OCI-LY1 (cell line): ENCODE measurements around the gene GPBAR1.

Experiments
- H2AFZ ChIP-seq: fragments of 200-600 bp; sonication (generic), shearing (Covaris generic); 2 replicates; pipeline ENCODE4 v1.6.0; 2014; ENCODE audit warnings: antibody characterized with exemption, mild to moderate bottlenecking, low read length
- H3F3A ChIP-seq: fragments of 200-600 bp; sonication (generic), shearing (Covaris generic); 2 replicates; pipeline ENCODE4 v1.6.0; 2014; ENCODE audit warnings: mild to moderate bottlenecking, antibody characterized with exemption, low read length, moderate library complexity; ENCODE audit not compliant: insufficient read depth
- H3K27ac ChIP-seq: fragments of 200-600 bp; sonication (generic); 2 replicates; pipeline ENCODE4 v1.5.1; 2014; ENCODE audit warnings: low read length, mixed run types, mild to moderate bottlenecking, low read depth; ENCODE audit not compliant: poor library complexity, severe bottlenecking
- H3K27me3 ChIP-seq: fragments of 200-600 bp; sonication (generic); 2 replicates; pipeline ENCODE4 v1.6.0; 2014; ENCODE audit warnings: antibody characterized with exemption, mild to moderate bottlenecking, low read length, moderate library complexity; ENCODE audit not compliant: insufficient read depth
- H3K36me3 ChIP-seq: fragments of 200-600 bp; sonication (generic); 2 replicates; pipeline ENCODE4 v1.6.1; 2014; ENCODE audit warnings: mild to moderate bottlenecking, antibody characterized with exemption, low read length, moderate library complexity, mixed read lengths; ENCODE audit not compliant: insufficient read depth
- H3K4me1 ChIP-seq: fragments of 200-600 bp; sonication (generic); 2 replicates; pipeline ENCODE4 v1.5.1; 2014; ENCODE audit warnings: mild to moderate bottlenecking, low read length, moderate library complexity; ENCODE audit not compliant: insufficient read depth, severe bottlenecking
- H3K4me2 ChIP-seq: fragments of 200-600 bp; sonication (generic), shearing (Covaris generic); 2 replicates; pipeline ENCODE4 v1.6.1; 2014; ENCODE audit warnings: low read length
- H3K4me3 ChIP-seq: fragments of 200-600 bp; sonication (generic); 2 replicates; pipeline ENCODE4 v1.5.1; 2014; ENCODE audit warnings: low read length, low read depth, mild to moderate bottlenecking, mixed read lengths; ENCODE audit not compliant: poor library complexity, severe bottlenecking
- H3K79me2 ChIP-seq: fragments of 200-600 bp; shearing (Covaris generic); 2 replicates; pipeline ENCODE4 v1.6.1; 2016; ENCODE audit warnings: mixed run types, low read length, mixed read lengths; ENCODE audit not compliant: insufficient read depth
- H3K9ac ChIP-seq: fragments of 200-600 bp; sonication (generic), shearing (Covaris generic); 2 replicates; pipeline ENCODE4 v1.6.1; 2014; ENCODE audit warnings: mild to moderate bottlenecking, low read length, mixed read lengths
- H3K9me2 ChIP-seq: fragments of 200-600 bp; sonication (generic), shearing (Covaris generic); 2 replicates; pipeline ENCODE4 v1.6.1; 2014; ENCODE audit warnings: low read depth, mild to moderate bottlenecking, low read length, mixed read lengths
- H3K9me3 ChIP-seq: fragments of 200-600 bp; shearing (Covaris generic); 2 replicates; pipeline ENCODE4 v1.6.1; 2014; ENCODE audit warnings: low read length, mixed read lengths
- H4K20me1 ChIP-seq: fragments of 200-600 bp; sonication (generic), shearing (Covaris generic); 2 replicates; pipeline ENCODE4 v1.6.0; 2016; ENCODE audit warnings: mild to moderate bottlenecking, low read length; ENCODE audit not compliant: insufficient read depth
- EZH2 ChIP-seq: fragments of 200-600 bp; sonication (generic), shearing (Covaris generic); IDR thresholded peaks from 2 replicates; pipeline ENCODE4 v1.8.0; 2017; ENCODE audit warnings: borderline replicate concordance, mixed run types, mild to moderate bottlenecking, antibody characterized with exemption, low read length, moderate library complexity, mixed read lengths
- TF ChIP-seq, protein P1 (sequence below): fragments of 200-600 bp; sonication (generic), shearing (Covaris generic); IDR thresholded peaks from 2 replicates; pipeline ENCODE4 v1.5.1; 2017; ENCODE audit warnings: mild to moderate bottlenecking, antibody characterized with exemption, low read length, moderate library complexity, mixed read lengths

GPBAR1 gene

DNA sequence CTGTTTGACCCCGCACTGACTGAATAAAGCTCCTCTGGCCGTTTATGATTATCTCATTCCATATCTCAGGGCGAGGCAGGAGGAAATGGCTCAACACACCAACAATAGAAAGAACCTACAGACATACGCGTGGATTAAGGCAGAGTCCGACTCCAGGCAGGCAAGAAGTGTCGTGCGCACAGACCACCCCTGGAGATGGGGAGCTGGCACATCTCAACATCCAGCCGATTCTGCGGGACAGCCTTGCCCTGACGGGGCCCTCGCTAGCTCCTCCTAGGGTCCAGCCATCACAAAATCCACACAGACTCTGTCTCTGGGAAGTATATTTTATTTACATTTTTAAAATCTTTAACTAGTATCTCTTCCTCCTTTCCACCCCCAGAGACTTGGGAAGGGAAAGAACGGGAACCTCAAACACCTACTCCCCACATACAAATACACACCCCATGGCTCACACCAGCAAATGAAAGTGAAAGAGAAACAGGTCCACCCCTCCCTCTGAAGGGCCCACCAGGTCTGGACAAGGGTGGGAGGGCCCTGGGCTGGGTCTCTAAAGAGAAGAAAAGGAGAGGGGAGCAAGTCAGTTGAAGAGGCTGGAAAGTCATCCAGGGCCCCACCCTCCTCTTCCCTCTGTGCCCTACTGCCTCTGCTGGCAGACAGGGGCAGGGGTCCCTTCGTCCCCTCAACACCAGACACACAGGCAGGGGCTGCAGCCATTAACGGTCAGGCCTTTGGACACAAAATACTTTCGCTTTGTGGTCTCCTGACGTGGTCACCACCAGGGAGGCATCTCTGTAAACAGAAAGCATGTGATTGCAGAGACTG is 3.2 kb downstream of the GPBAR1 start:
- Histone ChIP-seq H3K9me3 (no peaks in the 10 kb centered on the region), H3F3A (no peaks in the 10 kb centered on the region), H4K20me1 (no peaks in the 10 kb centered on the region), H3K4me1 (peaks cover 3% of the 10 kb centered on the region), H3K27me3 (no peaks in the 10 kb centered on the region), H3K79me2 (no peaks in the 10 kb centered on the region), H3K9me2 (no peaks in the 10 kb centered on the region), H3K4me3 (no peak overlapping the region), H3K9ac (no peak overlapping the region), H3K27ac (no peak overlapping the region), H2AFZ (no peak overlapping the region), H3K4me2 (no peak overlapping the region), H3K36me3 (peaks cover 35% of the 10 kb centered on the region)
- TF ChIP-seq EZH2: no peak
- TF ChIP-seq, protein P1, sequence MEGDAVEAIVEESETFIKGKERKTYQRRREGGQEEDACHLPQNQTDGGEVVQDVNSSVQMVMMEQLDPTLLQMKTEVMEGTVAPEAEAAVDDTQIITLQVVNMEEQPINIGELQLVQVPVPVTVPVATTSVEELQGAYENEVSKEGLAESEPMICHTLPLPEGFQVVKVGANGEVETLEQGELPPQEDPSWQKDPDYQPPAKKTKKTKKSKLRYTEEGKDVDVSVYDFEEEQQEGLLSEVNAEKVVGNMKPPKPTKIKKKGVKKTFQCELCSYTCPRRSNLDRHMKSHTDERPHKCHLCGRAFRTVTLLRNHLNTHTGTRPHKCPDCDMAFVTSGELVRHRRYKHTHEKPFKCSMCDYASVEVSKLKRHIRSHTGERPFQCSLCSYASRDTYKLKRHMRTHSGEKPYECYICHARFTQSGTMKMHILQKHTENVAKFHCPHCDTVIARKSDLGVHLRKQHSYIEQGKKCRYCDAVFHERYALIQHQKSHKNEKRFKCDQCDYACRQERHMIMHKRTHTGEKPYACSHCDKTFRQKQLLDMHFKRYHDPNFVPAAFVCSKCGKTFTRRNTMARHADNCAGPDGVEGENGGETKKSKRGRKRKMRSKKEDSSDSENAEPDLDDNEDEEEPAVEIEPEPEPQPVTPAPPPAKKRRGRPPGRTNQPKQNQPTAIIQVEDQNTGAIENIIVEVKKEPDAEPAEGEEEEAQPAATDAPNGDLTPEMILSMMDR: no peak

DNA sequence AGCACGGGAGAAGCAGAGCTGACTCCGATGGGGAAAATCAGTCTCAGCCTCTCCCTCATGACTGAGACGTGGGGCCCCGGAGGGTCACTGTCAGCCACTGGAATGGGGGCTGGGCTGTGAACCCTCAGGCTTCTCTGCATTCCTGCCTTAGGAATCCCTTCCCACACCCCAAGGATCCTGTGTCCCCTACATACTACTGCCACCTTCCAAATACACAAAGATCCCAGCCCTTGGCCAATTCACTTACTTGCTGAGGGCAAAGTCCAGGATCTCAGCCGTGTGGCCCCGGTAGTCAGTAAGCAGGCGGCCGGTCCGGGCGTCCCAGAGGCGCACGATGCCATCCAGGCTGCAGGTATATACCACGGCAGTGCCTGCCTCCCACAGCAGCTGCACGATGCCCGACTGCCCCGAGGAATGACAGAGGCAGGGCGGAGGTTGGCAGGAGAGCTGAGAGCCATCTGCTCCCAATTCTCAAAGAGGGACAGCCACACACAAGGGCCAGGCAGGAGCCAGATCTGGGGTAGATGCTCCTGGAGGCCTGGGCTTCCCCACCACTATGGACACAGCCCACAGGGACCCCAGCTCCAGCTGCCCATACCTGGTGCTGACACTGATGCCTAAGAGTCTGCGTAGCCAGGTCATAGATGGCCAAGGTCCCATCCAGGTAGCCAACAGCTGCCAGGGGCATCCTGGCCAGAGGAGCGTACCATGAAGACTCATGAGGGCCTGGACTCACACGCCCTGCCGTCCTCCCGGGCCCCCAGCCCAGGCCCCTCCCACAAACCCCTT is 4.2 kb downstream of the GPBAR1 start:
- Histone ChIP-seq H3K27ac (no peak overlapping the region), H3K79me2 (no peaks in the 10 kb centered on the region), H3K4me3 (no peak overlapping the region), H3K4me2 (no peak overlapping the region), H3K4me1 (peaks cover 7% of the 10 kb centered on the region), H3F3A (no peaks in the 10 kb centered on the region), H3K9me2 (no peaks in the 10 kb centered on the region), H3K27me3 (no peaks in the 10 kb centered on the region), H2AFZ (no peak overlapping the region), H3K9ac (no peak overlapping the region), H3K9me3 (no peaks in the 10 kb centered on the region), H3K36me3 (peaks cover 35% of the 10 kb centered on the region), H4K20me1 (no peaks in the 10 kb centered on the region)
- TF ChIP-seq, protein P1: no peak
- TF ChIP-seq EZH2: no peak

DNA sequence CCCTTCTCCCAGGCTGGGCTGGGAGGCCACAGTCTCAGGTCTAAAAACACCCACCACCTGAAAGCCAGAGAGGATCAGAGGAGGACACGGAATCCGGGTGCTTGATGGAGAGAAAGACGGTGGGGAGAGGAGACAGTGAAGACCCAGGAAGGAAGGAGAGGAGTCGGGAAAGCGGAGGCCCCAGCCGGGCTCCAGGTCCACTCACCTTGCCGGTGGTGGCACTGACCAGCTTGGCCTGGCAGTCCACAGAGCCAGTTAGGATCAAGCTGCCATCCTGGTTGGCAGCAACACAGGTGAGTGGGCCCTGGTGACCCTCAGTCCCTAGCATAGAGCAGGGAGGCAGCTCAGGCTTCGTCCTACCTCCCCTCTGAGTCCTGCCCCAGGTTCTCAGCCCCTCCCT is 4.8 kb downstream of the GPBAR1 start:
- peaks cover 7% of the 10 kb centered on the region for H3K4me1 ChIP-seq
- H4K20me1 ChIP-seq: no peaks in the 10 kb centered on the region
- no peaks in the 10 kb centered on the region for H3F3A ChIP-seq
- TF ChIP-seq EZH2: no peak
- TF ChIP-seq, protein P1: no peak
- H3K4me2 ChIP-seq: no peak overlapping the region
- H3K79me2 ChIP-seq: no peaks in the 10 kb centered on the region
- H3K9ac ChIP-seq: no peak overlapping the region
- no peak overlapping the region for H3K4me3 ChIP-seq
- H3K27ac ChIP-seq: no peak overlapping the region
- no peak overlapping the region for H2AFZ ChIP-seq
- no peaks in the 10 kb centered on the region for H3K27me3 ChIP-seq
- peaks cover 35% of the 10 kb centered on the region for H3K36me3 ChIP-seq
- H3K9me3 ChIP-seq: no peaks in the 10 kb centered on the region
- no peaks in the 10 kb centered on the region for H3K9me2 ChIP-seq
